GM23248 (cell line): ENCODE measurements around the gene MTCH2.
"Not testable (repeated sequence)": the region's sequence is repeated elsewhere in the genome, so short reads cannot be mapped to it uniquely, and the experiment has no call there.

Experiments
- EZH2 ChIP-seq: fragments of 200-600 bp; sonication (generic); IDR thresholded peaks from 2 replicates; pipeline ENCODE4 v1.6.1; 2018; ENCODE audit warnings: antibody characterized with exemption, mild to moderate bottlenecking; ENCODE audit not compliant: insufficient read depth, poor library complexity, severe bottlenecking
- EZH2phosphoT487 ChIP-seq: fragments of 200-600 bp; sonication (generic); IDR thresholded peaks from 2 replicates; pipeline ENCODE4 v1.6.1; 2018; ENCODE audit warnings: antibody characterized with exemption, moderate library complexity, mild to moderate bottlenecking, low read depth; ENCODE audit not compliant: insufficient read depth

GRCh38 chr11:47686704-47687103 is 44.3 kb upstream of the MTCH2 start:
- TF ChIP-seq EZH2, EZH2phosphoT487: not testable (repeated sequence)
